Esophagus muscularis mucosa (tissue), 4 donors: Measurements from ENCODE around the gene VPS13D. TPM values are rescaled to one million over a fixed set of nuclear protein-coding genes. Genes with fewer than 3 reads are reported as not detected.
A peak's percentile ranks its signal among the peaks of the same experiment; 100 is the strongest.

Source experiments
- DNase-seq: peaks from one replicate; pipeline ENCODE4 v3.0.0-alpha.2; 2017; ENCODE audit errors: extremely low spot score
- H3K27ac ChIP-seq, 4 donors: fragments of 200-600 bp; sonication (generic); replicated peaks in 1 of 4; 1 replicate in 3 of 4; 2 replicates in 1 of 4; pipeline ENCODE4 v1.5.1; 2016 to 2019; ENCODE audit warnings: mild to moderate bottlenecking in 1 of 4
- H3K27me3 ChIP-seq, 4 donors: fragments of 200-600 bp; sonication (generic); one replicate each; pipeline versions ENCODE4 v1.5.1 to v1.6.0; 2016 to 2019
- H3K36me3 ChIP-seq, 4 donors: fragments of 200-600 bp; sonication (generic); one replicate each; pipeline ENCODE4 v1.5.1; 2016 to 2019
- H3K4me1 ChIP-seq, 4 donors: fragments of 200-600 bp; sonication (generic); one replicate each; pipeline ENCODE4 v1.5.1; 2016 to 2019
- H3K4me3 ChIP-seq, 4 donors: fragments of 200-600 bp; sonication (generic); 1 replicate in 2 of 4; 2 replicates in 2 of 4; pipeline ENCODE4 v1.5.1; 2016 to 2019; ENCODE audit warnings: mild to moderate bottlenecking in 4 of 4, moderate library complexity in 1 of 4
- H3K9me3 ChIP-seq, 4 donors: fragments of 200-600 bp; sonication (generic); 1 replicate in 3 of 4; 2 replicates in 1 of 4; pipeline ENCODE4 v1.5.1; 2016 to 2019
- EP300 ChIP-seq: sonication (generic); formaldehyde crosslinking; IDR thresholded peaks from one replicate; pipeline ENCODE4 v1.6.1; 2017; ENCODE audit warnings: antibody characterized with exemption
- POLR2A ChIP-seq: fragments of 450-650 bp; IDR thresholded peaks from one replicate; pipeline ENCODE4 v1.6.1; 2017; ENCODE audit warnings: antibody characterized with exemption, moderate library complexity, mild to moderate bottlenecking, low read depth
- POLR2AphosphoS5 ChIP-seq, 2 donors: sonication (generic); formaldehyde crosslinking; IDR thresholded peaks; one replicate each; pipeline ENCODE4 v1.6.1; 2017; ENCODE audit warnings: antibody characterized with exemption in 2 of 2
- WGBS: methylation state at CpG from one replicate; pipeline ENCODE4 v1.1.5; 2018; 5-methylcytosine and 5-hydroxymethylcytosine counted together
- intact Hi-C: fragments of 100-400 bp; cut with DNase I; formaldehyde crosslinking; loops from one replicate; pipeline ENCODE4 v1.15.1; 2023
- total RNA-seq, 4 donors: library from RNA; depleted of rRNA; stranded (reverse); fragments of >200 nt; gene quantifications; one replicate each; pipeline versions ENCODE4 v1.1.0 to v1.2.1, GENCODE V29; 2016
- TF ChIP-seq, protein P1 (sequence below), 3 experiments: fragments of 200-600 bp in 2 of 3; fragments of 450-650 bp in 1 of 3; sonication (generic) in 2 of 3; IDR thresholded peaks; one replicate each; pipeline ENCODE4 v1.5.1; 2017 to 2019; ENCODE audit warnings: antibody characterized with exemption in 3 of 3, mild to moderate bottlenecking in 2 of 3, moderate library complexity in 1 of 3

The VPS13D gene
- total RNA-seq, 4 donors from 2014 or later, result 67.8 to 93.3 (median 85.4) TPM

DNA sequence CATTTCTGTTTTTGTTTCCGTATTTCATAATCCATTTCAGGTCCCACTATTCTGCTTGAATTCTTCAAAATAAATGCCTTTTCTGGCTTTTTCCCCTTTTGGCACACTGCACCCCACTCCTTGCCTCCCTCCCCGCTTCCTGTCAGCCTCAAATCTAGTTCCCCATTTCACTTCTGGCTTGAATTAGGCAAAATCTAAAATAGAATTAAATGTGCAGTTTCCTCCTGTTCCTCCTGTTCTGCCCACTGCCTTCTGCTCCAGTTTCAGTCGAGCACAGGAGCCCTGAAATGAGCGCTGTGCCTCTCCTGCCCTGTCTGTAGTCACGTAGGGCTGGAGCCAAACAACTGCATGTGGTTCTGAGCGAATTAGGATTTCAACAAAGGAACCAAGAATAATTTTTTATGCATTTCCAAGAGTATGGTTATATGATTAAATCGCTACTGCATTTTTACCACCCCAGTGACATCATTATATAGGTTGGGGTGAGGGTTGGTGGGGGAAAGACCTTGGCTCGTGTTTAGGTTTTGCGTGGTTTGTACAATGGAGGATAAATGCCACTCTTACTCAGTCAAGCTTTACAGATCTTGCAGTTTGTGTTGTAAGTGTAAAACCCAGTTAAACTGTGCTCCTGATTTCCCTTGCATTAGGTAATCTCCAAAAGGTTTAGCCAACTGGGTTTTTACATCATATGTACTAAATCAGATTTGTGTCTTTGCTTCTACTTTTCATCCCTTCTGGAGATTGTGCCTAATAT lies 114.9 kb downstream of the VPS13D start:
- H3K9me3 ChIP-seq, result no peaks in the 10 kb centered on the region
- intact Hi-C loops, result no loop called here
- peak overlapping the region; percentile 5 to 24 (median 10) for H3K4me3 ChIP-seq
- H3K4me1 ChIP-seq, result peaks cover 51 to 64% (median 57%) of the 10 kb centered on the region in 4 donors
- DNase-seq, result no peak
- peak overlapping the region; percentile 48 to 53 (median 52) for H3K27ac ChIP-seq
- WGBS, result 61% methylated on average over 9 of the region's 9 CpGs
- H3K27me3 ChIP-seq, result no peaks in the 10 kb centered on the region
- H3K36me3 ChIP-seq, result peaks cover 16 to 52% (median 38%) of the 10 kb centered on the region in 4 donors
- no peak for TF ChIP-seq POLR2A
- TF ChIP-seq POLR2AphosphoS5 (IDR thresholded peaks at IDR 0.05), result no peak
- no peak for TF ChIP-seq EP300
- TF ChIP-seq, protein P1, sequence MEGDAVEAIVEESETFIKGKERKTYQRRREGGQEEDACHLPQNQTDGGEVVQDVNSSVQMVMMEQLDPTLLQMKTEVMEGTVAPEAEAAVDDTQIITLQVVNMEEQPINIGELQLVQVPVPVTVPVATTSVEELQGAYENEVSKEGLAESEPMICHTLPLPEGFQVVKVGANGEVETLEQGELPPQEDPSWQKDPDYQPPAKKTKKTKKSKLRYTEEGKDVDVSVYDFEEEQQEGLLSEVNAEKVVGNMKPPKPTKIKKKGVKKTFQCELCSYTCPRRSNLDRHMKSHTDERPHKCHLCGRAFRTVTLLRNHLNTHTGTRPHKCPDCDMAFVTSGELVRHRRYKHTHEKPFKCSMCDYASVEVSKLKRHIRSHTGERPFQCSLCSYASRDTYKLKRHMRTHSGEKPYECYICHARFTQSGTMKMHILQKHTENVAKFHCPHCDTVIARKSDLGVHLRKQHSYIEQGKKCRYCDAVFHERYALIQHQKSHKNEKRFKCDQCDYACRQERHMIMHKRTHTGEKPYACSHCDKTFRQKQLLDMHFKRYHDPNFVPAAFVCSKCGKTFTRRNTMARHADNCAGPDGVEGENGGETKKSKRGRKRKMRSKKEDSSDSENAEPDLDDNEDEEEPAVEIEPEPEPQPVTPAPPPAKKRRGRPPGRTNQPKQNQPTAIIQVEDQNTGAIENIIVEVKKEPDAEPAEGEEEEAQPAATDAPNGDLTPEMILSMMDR (IDR thresholded peaks at IDR 0.05), result no peak

- WGBS, result 71% methylated on average over 7 of the region's 7 CpGs
Measured at GRCh38 chr1:12345350-12346217, 115.8 kb downstream of the VPS13D start.

GRCh38 chr1:12346483-12347151 lies 116.8 kb downstream of the VPS13D start:
- Histone ChIP-seq H3K9me3 (no peaks in the 10 kb centered on the region), H3K27me3 (no peaks in the 10 kb centered on the region), H3K36me3 (peaks cover 20 to 71% (median 54%) of the 10 kb centered on the region in 4 donors), H3K4me1 (peaks cover 38 to 46% (median 44%) of the 10 kb centered on the region in 4 donors), H3K4me3 (no peak overlapping the region), H3K27ac (peak overlapping the region in 1 of 4 donors; percentile 23)
- intact Hi-C loops, result no loop called here
- no peak for DNase-seq
- 90% methylated on average over 5 of the region's 5 CpGs for WGBS
- TF ChIP-seq, protein P1 (IDR thresholded peaks at IDR 0.05), result no peak
- no peak for TF ChIP-seq POLR2AphosphoS5 (IDR thresholded peaks at IDR 0.05)
- no peak for TF ChIP-seq EP300
- TF ChIP-seq POLR2A, result no peak

More at GRCh38 chr1:12345350-12346217, 115.8 kb downstream of the VPS13D start:
- no peak for TF ChIP-seq POLR2A
- TF ChIP-seq, protein P1 (IDR thresholded peaks at IDR 0.05), result no peak
- TF ChIP-seq POLR2AphosphoS5 (IDR thresholded peaks at IDR 0.05), result no peak
- no peak for TF ChIP-seq EP300
- H3K4me1 ChIP-seq, result peaks cover 43 to 56% (median 49%) of the 10 kb centered on the region in 4 donors
- H3K4me3 ChIP-seq, result peak overlapping the region in 2 of 4 donors; percentile 8 to 24
- no peaks in the 10 kb centered on the region for H3K9me3 ChIP-seq
- peak overlapping the region in 3 of 4 donors; percentile 8 to 51 (median 48) for H3K27ac ChIP-seq
- DNase-seq, result no peak
- intact Hi-C loops, result no loop called here
- peaks cover 16 to 60% (median 44%) of the 10 kb centered on the region in 4 donors for H3K36me3 ChIP-seq
- H3K27me3 ChIP-seq, result no peaks in the 10 kb centered on the region

GRCh38 chr1:12348113-12348512 lies 118.3 kb downstream of the VPS13D start:
- Histone ChIP-seq H3K36me3 (peaks cover 20 to 76% (median 64%) of the 10 kb centered on the region in 4 donors), H3K4me3 (no peak overlapping the region), H3K4me1 (peaks cover 29 to 36% (median 33%) of the 10 kb centered on the region in 4 donors), H3K27ac (no peak overlapping the region), H3K27me3 (no peaks in the 10 kb centered on the region), H3K9me3 (no peaks in the 10 kb centered on the region)
- intact Hi-C loops, result no loop called here
- TF ChIP-seq, protein P1 (IDR thresholded peaks at IDR 0.05), result no peak
- TF ChIP-seq EP300 (no peak), POLR2A (no peak), POLR2AphosphoS5 (IDR thresholded peaks at IDR 0.05) (no peak)
- 60% methylated on average over 1 of the region's 1 CpG for WGBS
- no peak for DNase-seq
